Uterus (tissue), 4 donors: Measurements from ENCODE around the gene HMGB2. TPM values are rescaled to one million over a fixed set of nuclear protein-coding genes. Genes with fewer than 3 reads are reported as not detected.

Experiments used
- DNase-seq, 2 donors: peaks; one replicate each; pipeline ENCODE4 v3.0.0-alpha.2; 2019 to 2020
- H3K27ac ChIP-seq, 2 donors: fragments of 200-600 bp; sonication (generic); 1 replicate in 1 of 2; 2 replicates in 1 of 2; pipeline ENCODE4 v1.5.1; 2016 to 2018
- H3K27me3 ChIP-seq, 2 donors: fragments of 200-600 bp; sonication (generic); one replicate each; pipeline ENCODE4 v1.5.1; 2018 to 2019; ENCODE audit warnings: control low read depth in 1 of 2
- H3K36me3 ChIP-seq, 2 donors: fragments of 200-600 bp; sonication (generic); one replicate each; pipeline ENCODE4 v1.5.1; 2019; ENCODE audit warnings: control low read depth in 1 of 2
- H3K4me1 ChIP-seq, 2 donors: fragments of 200-600 bp; sonication (generic); one replicate each; pipeline ENCODE4 v1.5.1; 2018 to 2019; ENCODE audit warnings: control low read depth in 1 of 2
- H3K4me3 ChIP-seq, 2 donors: fragments of 200-600 bp; sonication (generic); 1 replicate in 1 of 2; 2 replicates in 1 of 2; pipeline ENCODE4 v1.5.1; 2018 to 2019; ENCODE audit warnings: mild to moderate bottlenecking in 1 of 2
- H3K9me3 ChIP-seq, 2 donors: fragments of 200-600 bp; sonication (generic); one replicate each; pipeline ENCODE4 v1.5.1; 2019; ENCODE audit warnings: control low read depth in 1 of 2
- POLR2A ChIP-seq, 2 donors: fragments of 450-650 bp; IDR thresholded peaks; one replicate each; pipeline ENCODE4 v1.6.1; 2016; ENCODE audit warnings: antibody characterized with exemption in 2 of 2, mild to moderate bottlenecking in 1 of 2, moderate library complexity in 1 of 2
- intact Hi-C: fragments of 100-400 bp; cut with DNase I; formaldehyde crosslinking; loops from one replicate; pipeline ENCODE4 v1.15.1; 2023; ENCODE audit warnings: low total_unique reads
- total RNA-seq, 4 donors: library from RNA; depleted of rRNA in 3 of 4; stranded (reverse); fragments of >200 nt in 3 of 4; gene quantifications; one replicate each; pipeline versions ENCODE4 v1.1.0 to v1.2.4, GENCODE V29; 2014 to 2023
- TF ChIP-seq, protein P1 (sequence below), 4 experiments: fragments of 200-600 bp in 2 of 4; fragments of 450-650 bp in 2 of 4; sonication (generic) in 2 of 4; IDR thresholded peaks; one replicate each; pipeline ENCODE4 v1.5.1; 2016 to 2019; ENCODE audit warnings: antibody characterized with exemption in 4 of 4, mild to moderate bottlenecking in 2 of 4, moderate library complexity in 1 of 4
- donor health status: DM: yes; HTN: yes; CAD: no.

The HMGB2 gene
- total RNA-seq, 4 donors from 2014 or later: 19.4 to 194 (median 74.3) TPM

DNA sequence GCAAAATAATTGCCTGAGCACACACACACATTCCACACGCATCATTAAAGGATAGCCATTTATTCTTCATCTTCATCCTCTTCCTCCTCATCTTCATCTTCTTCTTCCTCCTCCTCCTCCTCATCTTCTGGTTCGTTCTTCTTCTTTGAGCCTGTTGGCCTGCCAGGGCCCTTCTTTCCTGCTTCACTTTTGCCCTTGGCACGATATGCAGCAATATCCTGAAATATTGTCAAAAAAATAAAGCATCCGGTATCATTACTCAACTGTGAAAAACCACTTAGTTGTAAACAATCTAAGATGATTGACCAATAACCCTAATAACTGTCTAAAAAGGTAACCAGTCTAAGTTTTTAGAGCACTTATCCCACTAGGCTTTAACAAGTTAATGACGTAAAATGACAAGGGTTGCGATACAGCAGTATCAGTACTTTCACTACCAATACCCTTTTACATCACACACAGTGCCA, 2.1 kb downstream of the HMGB2 start:
- H3K4me3 ChIP-seq: peak overlapping the region in 1 of 2 donors; percentile 90
- intact Hi-C loops: loop anchor here (5.0 kb wide), 1 partner anchor 35 kb away; no protein-coding TSS in a partner anchor
- no peaks in the 10 kb centered on the region for H3K36me3 ChIP-seq
- peaks cover 5 to 14% of the 10 kb centered on the region in 2 donors for H3K4me1 ChIP-seq
- no peaks in the 10 kb centered on the region for H3K27me3 ChIP-seq
- H3K9me3 ChIP-seq: no peaks in the 10 kb centered on the region
- no peak for DNase-seq
- peak overlapping the region; percentile 27 to 100 for H3K27ac ChIP-seq
- TF ChIP-seq POLR2A (IDR thresholded peaks at IDR 0.05): no peak
- TF ChIP-seq, protein P1, sequence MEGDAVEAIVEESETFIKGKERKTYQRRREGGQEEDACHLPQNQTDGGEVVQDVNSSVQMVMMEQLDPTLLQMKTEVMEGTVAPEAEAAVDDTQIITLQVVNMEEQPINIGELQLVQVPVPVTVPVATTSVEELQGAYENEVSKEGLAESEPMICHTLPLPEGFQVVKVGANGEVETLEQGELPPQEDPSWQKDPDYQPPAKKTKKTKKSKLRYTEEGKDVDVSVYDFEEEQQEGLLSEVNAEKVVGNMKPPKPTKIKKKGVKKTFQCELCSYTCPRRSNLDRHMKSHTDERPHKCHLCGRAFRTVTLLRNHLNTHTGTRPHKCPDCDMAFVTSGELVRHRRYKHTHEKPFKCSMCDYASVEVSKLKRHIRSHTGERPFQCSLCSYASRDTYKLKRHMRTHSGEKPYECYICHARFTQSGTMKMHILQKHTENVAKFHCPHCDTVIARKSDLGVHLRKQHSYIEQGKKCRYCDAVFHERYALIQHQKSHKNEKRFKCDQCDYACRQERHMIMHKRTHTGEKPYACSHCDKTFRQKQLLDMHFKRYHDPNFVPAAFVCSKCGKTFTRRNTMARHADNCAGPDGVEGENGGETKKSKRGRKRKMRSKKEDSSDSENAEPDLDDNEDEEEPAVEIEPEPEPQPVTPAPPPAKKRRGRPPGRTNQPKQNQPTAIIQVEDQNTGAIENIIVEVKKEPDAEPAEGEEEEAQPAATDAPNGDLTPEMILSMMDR (IDR thresholded peaks at IDR 0.05): no peak

DNA sequence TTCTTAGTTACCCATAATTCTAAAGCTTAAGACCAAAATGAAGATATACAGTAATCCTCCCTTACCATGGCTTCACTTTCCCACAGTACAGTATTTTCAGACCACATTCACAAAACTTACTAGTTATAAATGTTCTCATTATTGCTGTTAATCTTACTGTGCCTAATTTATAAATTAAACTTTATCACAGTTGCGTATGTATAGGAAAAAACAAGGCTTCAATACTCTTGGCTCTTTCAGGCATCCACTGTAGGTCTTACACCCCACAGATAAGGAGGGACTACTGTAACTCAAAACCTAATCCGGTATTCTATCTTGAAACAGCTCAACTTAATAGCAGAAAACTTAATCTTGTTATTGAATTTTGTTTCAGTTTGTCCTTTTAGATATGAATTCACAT, 3.6 kb downstream of the HMGB2 start:
- H3K4me1 ChIP-seq: peaks cover 5 to 14% of the 10 kb centered on the region in 2 donors
- no peaks in the 10 kb centered on the region for H3K9me3 ChIP-seq
- no peaks in the 10 kb centered on the region for H3K36me3 ChIP-seq
- intact Hi-C loops: loop anchor here (5.0 kb wide), 1 partner anchor 37 kb away; no protein-coding TSS in a partner anchor
- H3K27me3 ChIP-seq: no peaks in the 10 kb centered on the region
- no peak for DNase-seq
- H3K4me3 ChIP-seq: no peak overlapping the region
- TF ChIP-seq, protein P1 (IDR thresholded peaks at IDR 0.05): no peak
- TF ChIP-seq POLR2A (IDR thresholded peaks at IDR 0.05): no peak
- H3K27ac ChIP-seq: no peak overlapping the region

DNA sequence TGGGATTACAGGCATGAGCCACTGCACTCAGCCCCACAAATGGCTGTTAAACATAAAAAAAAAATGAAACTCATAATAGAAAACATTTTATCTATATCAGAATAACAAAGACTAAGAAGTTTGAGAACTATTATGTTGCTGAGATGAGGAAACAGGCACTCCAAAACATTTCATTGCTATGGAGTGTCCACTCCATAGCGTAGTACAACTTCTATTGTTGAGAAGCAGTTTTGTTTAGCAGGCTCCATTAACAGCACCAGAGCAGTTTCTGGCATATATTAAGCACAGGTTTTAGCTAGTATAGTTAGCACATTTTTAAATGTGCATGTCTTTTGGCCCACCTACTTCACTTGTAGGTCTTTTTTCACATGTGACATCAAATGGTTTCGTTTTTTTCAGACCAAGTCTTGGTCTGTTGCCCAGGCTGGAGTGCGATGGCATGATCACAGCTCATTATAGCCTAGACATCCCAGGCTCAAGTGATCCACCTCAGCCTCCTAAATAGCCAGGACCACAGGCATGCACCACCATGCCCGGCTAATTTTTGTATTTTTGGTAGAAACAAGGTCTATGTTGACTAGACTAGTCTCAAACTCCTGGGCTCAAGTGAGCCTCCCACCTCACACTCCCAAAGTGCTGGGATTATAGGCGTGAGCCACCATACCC, 5.8 kb downstream of the HMGB2 start:
- Histone ChIP-seq H3K4me1 (peaks cover 5 to 14% of the 10 kb centered on the region in 2 donors), H3K36me3 (no peaks in the 10 kb centered on the region)
- TF ChIP-seq, protein P1 (IDR thresholded peaks at IDR 0.05): no peak
- TF ChIP-seq POLR2A (IDR thresholded peaks at IDR 0.05): no peak

DNA sequence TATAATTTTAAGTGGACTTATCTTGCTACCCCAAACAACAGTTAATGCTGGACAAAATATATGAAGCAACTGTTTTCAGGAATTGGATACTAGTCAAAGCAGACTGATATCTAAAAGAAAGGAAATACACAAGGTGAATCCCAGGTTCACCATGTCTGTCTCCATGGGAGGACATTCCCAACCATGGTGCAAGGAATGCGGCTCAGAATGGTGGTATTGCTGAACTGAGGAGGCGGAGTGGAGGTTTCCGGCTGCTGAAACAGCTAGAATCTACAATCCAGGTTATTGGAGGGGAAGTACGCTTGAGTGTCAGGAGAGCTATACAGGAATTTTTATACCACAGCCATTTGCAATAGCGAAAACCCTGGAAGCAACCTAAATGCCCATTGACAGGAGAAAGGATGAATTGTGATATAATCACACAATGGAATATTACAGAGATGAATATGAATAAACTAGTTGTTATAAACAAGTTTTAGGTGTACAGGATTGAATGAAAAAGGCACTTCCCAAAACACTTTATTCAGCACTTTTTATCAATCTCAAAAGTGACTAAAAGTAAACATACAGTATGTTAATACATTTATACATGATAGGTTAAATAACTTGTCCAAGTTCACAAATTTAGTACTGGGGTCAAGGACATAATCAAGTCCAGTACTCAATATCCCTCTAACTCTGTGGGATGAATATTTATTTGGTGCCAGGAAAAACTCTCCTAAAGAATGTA, 9.0 kb downstream of the HMGB2 start:
- Histone ChIP-seq H3K9me3 (no peaks in the 10 kb centered on the region), H3K27ac (no peak overlapping the region), H3K36me3 (no peaks in the 10 kb centered on the region), H3K4me3 (no peak overlapping the region), H3K27me3 (no peaks in the 10 kb centered on the region), H3K4me1 (no peaks in the 10 kb centered on the region)
- TF ChIP-seq POLR2A (IDR thresholded peaks at IDR 0.05): no peak
- TF ChIP-seq, protein P1 (IDR thresholded peaks at IDR 0.05): no peak
- intact Hi-C loops: loop anchor here (10.0 kb wide), 1 partner anchor 180 kb away; no protein-coding TSS in a partner anchor
- no peak for DNase-seq

More for the DNA sequence above, 5.8 kb downstream of the HMGB2 start:
- H3K4me3 ChIP-seq: no peak overlapping the region
- intact Hi-C loops: loop anchor here (10.0 kb wide), 1 partner anchor 176 kb away; no protein-coding TSS in a partner anchor
- H3K27ac ChIP-seq: no peak overlapping the region
- DNase-seq: no peak
- no peaks in the 10 kb centered on the region for H3K9me3 ChIP-seq
- H3K27me3 ChIP-seq: no peaks in the 10 kb centered on the region

DNA sequence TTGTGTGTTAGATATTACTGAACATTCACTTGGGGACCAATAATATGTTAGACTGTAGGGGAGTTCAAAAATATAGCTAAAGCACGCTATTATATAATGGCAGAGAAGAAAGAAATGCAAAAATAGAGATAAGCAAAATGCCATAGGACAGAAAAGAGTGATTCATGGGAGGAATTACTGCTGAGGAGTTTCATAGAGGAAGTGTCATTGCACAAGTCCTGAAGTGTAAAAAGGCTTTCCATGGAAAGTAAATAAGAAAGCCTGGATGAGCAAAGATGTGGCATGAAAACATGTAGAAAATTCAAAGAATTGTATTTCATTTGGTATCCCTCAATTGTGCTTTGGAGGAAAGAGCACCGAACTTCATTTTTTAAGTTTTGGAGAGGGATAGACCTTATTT, 14.5 kb downstream of the HMGB2 start:
- Histone ChIP-seq H3K9me3 (no peaks in the 10 kb centered on the region), H3K4me1 (no peaks in the 10 kb centered on the region), H3K4me3 (no peak overlapping the region), H3K27me3 (no peaks in the 10 kb centered on the region), H3K36me3 (no peaks in the 10 kb centered on the region), H3K27ac (no peak overlapping the region)
- no peak for TF ChIP-seq POLR2A (IDR thresholded peaks at IDR 0.05)
- TF ChIP-seq, protein P1 (IDR thresholded peaks at IDR 0.05): no peak
- intact Hi-C loops: loop anchor here (5.0 to 10.0 kb wide), 2 partner anchors 98 to 185 kb away; no protein-coding TSS in a partner anchor
- no peak for DNase-seq
